Thoracic aorta (tissue), 2 donors: Measurements from ENCODE around the gene MAP3K14. TPM values are rescaled to one million over a fixed set of nuclear protein-coding genes. Genes with fewer than 3 reads are reported as not detected.

ENCODE experiments used
- ATAC-seq: fragments of 150-250 bp; one replicate; pipeline ENCODE4 v1.8.0; 2017; ENCODE audit warnings: low read depth; ENCODE audit not compliant: insufficient number of reproducible peaks, low FRiP score
- DNase-seq: peaks from one replicate; pipeline ENCODE4 v3.0.0-alpha.2; 2020; ENCODE audit warnings: low spot score
- H3K27ac ChIP-seq, 2 donors: fragments of 200-600 bp; sonication (generic); 1 replicate in 1 of 2; 2 replicates in 1 of 2; pipeline ENCODE4 v1.5.1; 2016; ENCODE audit warnings: mild to moderate bottlenecking in 2 of 2, moderate library complexity in 2 of 2
- H3K27me3 ChIP-seq: fragments of 200-600 bp; sonication (generic); replicated peaks from 2 replicates; pipeline ENCODE4 v1.6.0; 2016; ENCODE audit warnings: mild to moderate bottlenecking; ENCODE audit not compliant: insufficient read depth
- H3K36me3 ChIP-seq: fragments of 200-600 bp; sonication (generic); one replicate; pipeline ENCODE4 v1.5.1; 2016
- H3K4me1 ChIP-seq, 2 donors: fragments of 200-600 bp; sonication (generic); 1 replicate in 1 of 2; 2 replicates in 1 of 2; pipeline versions ENCODE4 v1.5.1 to v1.6.0; 2016; ENCODE audit warnings: low read depth in 2 of 2, mild to moderate bottlenecking in 1 of 2; ENCODE audit not compliant: control insufficient read depth in 1 of 2
- H3K4me3 ChIP-seq: fragments of 200-600 bp; sonication (generic); 2 replicates; pipeline ENCODE4 v1.5.1; 2016; ENCODE audit warnings: mild to moderate bottlenecking
- H3K9me3 ChIP-seq: fragments of 200-600 bp; sonication (generic); 2 replicates; pipeline ENCODE4 v1.5.1; 2016
- CTCF ChIP-seq: fragments of 200-600 bp; sonication (generic); IDR thresholded peaks from one replicate; pipeline ENCODE4 v1.5.1; 2019; ENCODE audit warnings: antibody characterized with exemption
- total RNA-seq, 2 donors: library from RNA; depleted of rRNA; stranded (reverse); fragments of >200 nt; gene quantifications; one replicate each; pipeline versions ENCODE4 v1.1.0 to v1.2.3, GENCODE V29; 2016

MAP3K14 gene
- total RNA-seq, 2 donors from 2014 or later: 10.1 to 10.7 TPM

- Histone ChIP-seq H3K9me3 (no peaks in the 10 kb centered on the region), H3K4me1 (peaks cover 31 to 68% of the 10 kb centered on the region in 2 donors), H3K36me3 (no peaks in the 10 kb centered on the region), H3K4me3 (no peak overlapping the region), H3K27ac (no peak overlapping the region), H3K27me3 (no peaks in the 10 kb centered on the region)
- ATAC-seq (no peak), DNase-seq (no peak)
- no peak for TF ChIP-seq CTCF
These were observed 16.6 kb downstream of the MAP3K14 start for GRCh38 chr17:45300060-45300751.

GRCh38 chr17:45299361-45299760, 17.5 kb downstream of the MAP3K14 start:
- Histone ChIP-seq H3K27me3 (no peaks in the 10 kb centered on the region), H3K4me3 (no peak overlapping the region), H3K4me1 (peaks cover 40 to 77% of the 10 kb centered on the region in 2 donors), H3K36me3 (no peaks in the 10 kb centered on the region), H3K9me3 (no peaks in the 10 kb centered on the region), H3K27ac (no peak overlapping the region)
- DNase-seq (no peak), ATAC-seq (no peak)
- TF ChIP-seq CTCF: no peak

GRCh38 chr17:45298546-45299285, 18.1 kb downstream of the MAP3K14 start:
- no peak overlapping the region for H3K4me3 ChIP-seq
- DNase-seq (no peak), ATAC-seq (no peak)
- peaks cover 46 to 83% of the 10 kb centered on the region in 2 donors for H3K4me1 ChIP-seq
- no peaks in the 10 kb centered on the region for H3K36me3 ChIP-seq
- H3K27ac ChIP-seq: no peak overlapping the region
- no peaks in the 10 kb centered on the region for H3K9me3 ChIP-seq
- no peak for TF ChIP-seq CTCF
- H3K27me3 ChIP-seq: no peaks in the 10 kb centered on the region

- Histone ChIP-seq H3K4me1 (peaks cover 52 to 87% of the 10 kb centered on the region in 2 donors), H3K9me3 (no peaks in the 10 kb centered on the region), H3K27me3 (no peaks in the 10 kb centered on the region), H3K36me3 (no peaks in the 10 kb centered on the region), H3K27ac (no peak overlapping the region), H3K4me3 (no peak overlapping the region)
- ATAC-seq (no peak), DNase-seq (no peak)
- no peak for TF ChIP-seq CTCF
These were observed 20.0 kb downstream of the MAP3K14 start for GRCh38 chr17:45296833-45297124.

GRCh38 chr17:45296003-45296832, 20.6 kb downstream of the MAP3K14 start:
- H3K4me3 ChIP-seq: no peak overlapping the region
- no peaks in the 10 kb centered on the region for H3K36me3 ChIP-seq
- TF ChIP-seq CTCF: no peak
- H3K27me3 ChIP-seq: no peaks in the 10 kb centered on the region
- DNase-seq: no peak
- no peak for ATAC-seq
- no peak overlapping the region for H3K27ac ChIP-seq
- H3K4me1 ChIP-seq: peaks cover 56 to 91% of the 10 kb centered on the region in 2 donors
- H3K9me3 ChIP-seq: no peaks in the 10 kb centered on the region
